ENCODE results near the gene ZNF57. TPM values are rescaled to one million over a fixed set of nuclear protein-coding genes. Genes with fewer than 3 reads are reported as not detected.
A peak's percentile ranks its signal among the peaks of the same experiment; 100 is the strongest.

ZNF57 gene
- total and polyA plus RNA-seq, 9 donors = 3.7 to 6.5 (median 4.7) TPM

- no peaks in the 10 kb centered on the region for H3K27me3 ChIP-seq
- H3K27ac ChIP-seq = peak overlapping the region; percentile 85 to 88
- no peaks in the 10 kb centered on the region for H3K36me3 ChIP-seq
- peak overlapping the region; percentile 57 for H3K4me3 ChIP-seq
- 26 to 30% (median 27%) methylated on average over 17 of the region's 17 CpGs for WGBS, 3 donors
- TF ChIP-seq EP300 (IDR thresholded peaks at IDR 0.05) (no peak), CTCF (IDR thresholded peaks at IDR 0.05) (no peak), POLR2A (IDR thresholded peaks at IDR 0.05) (no peak)
- H3K9me3 ChIP-seq = no peaks in the 10 kb centered on the region
- DNase-seq = no peak
- intact Hi-C loops (cut with DNase I) = no loop called here
- H3K4me1 ChIP-seq (ENCODE audit: insufficient read depth) = peaks cover 9% of the 10 kb centered on the region
Observed at GRCh38 chr19:2945575-2946184, 45.0 kb downstream of the ZNF57 start.

- H3K36me3 ChIP-seq = no peaks in the 10 kb centered on the region
- 0 to 1% (median 1%) methylated on average over 11 of the region's 11 CpGs for WGBS, 3 donors
Observed at GRCh38 chr19:2949939-2950285, 49.2 kb downstream of the ZNF57 start.

GRCh38 chr19:2950286-2951124, 49.8 kb downstream of the ZNF57 start:
- Histone ChIP-seq H3K27ac (peak overlapping the region; percentile 83 to 94), H3K27me3 (no peaks in the 10 kb centered on the region), H3K4me3 (peak overlapping the region; percentile 91), H3K4me1 (ENCODE audit: insufficient read depth) (peaks cover 3% of the 10 kb centered on the region), H3K36me3 (no peaks in the 10 kb centered on the region), H3K9me3 (no peaks in the 10 kb centered on the region)
- intact Hi-C loops (cut with DNase I) = loop anchor here (10.0 kb wide), 4 partner anchors 124 to 204 kb away; no protein-coding TSS in a partner anchor
- 0 to 1% (median 1%) methylated on average over 53 of the region's 53 CpGs for WGBS, 3 donors
- peak; percentile 100 for DNase-seq
- peak in 2 of 3 donors; percentile 10 to 21 for TF ChIP-seq CTCF (IDR thresholded peaks at IDR 0.05)
- TF ChIP-seq POLR2A (IDR thresholded peaks at IDR 0.05) = peak; percentile 96
- TF ChIP-seq EP300 (IDR thresholded peaks at IDR 0.05) = peak; percentile 18

More at GRCh38 chr19:2949939-2950285, 49.2 kb downstream of the ZNF57 start:
- H3K4me3 ChIP-seq = peak overlapping the region; percentile 91
- peaks cover 3% of the 10 kb centered on the region for H3K4me1 ChIP-seq (ENCODE audit: insufficient read depth)
- intact Hi-C loops (cut with DNase I) = loop anchor here (10.0 kb wide), 4 partner anchors 125 to 205 kb away; no protein-coding TSS in a partner anchor
- DNase-seq = no peak
- peak overlapping the region; percentile 83 to 94 for H3K27ac ChIP-seq
- H3K27me3 ChIP-seq = no peaks in the 10 kb centered on the region
- TF ChIP-seq POLR2A (IDR thresholded peaks at IDR 0.05) (no peak), CTCF (IDR thresholded peaks at IDR 0.05) (no peak), EP300 (IDR thresholded peaks at IDR 0.05) (no peak)
- H3K9me3 ChIP-seq = no peaks in the 10 kb centered on the region

GRCh38 chr19:2952953-2953481, 52.3 kb downstream of the ZNF57 start:
- intact Hi-C loops (cut with DNase I) = loop anchor here (10.0 kb wide), 4 partner anchors 122 to 202 kb away; no protein-coding TSS in a partner anchor

More at GRCh38 chr19:2952953-2953481, 52.3 kb downstream of the ZNF57 start:
- H3K27ac ChIP-seq = no peak overlapping the region
- no peak for TF ChIP-seq EP300 (IDR thresholded peaks at IDR 0.05)
- peak in 1 of 3 donors; percentile 8 for TF ChIP-seq CTCF (IDR thresholded peaks at IDR 0.05)
- no peaks in the 10 kb centered on the region for H3K36me3 ChIP-seq
- H3K4me1 ChIP-seq (ENCODE audit: insufficient read depth) = peaks cover 3% of the 10 kb centered on the region
- peak overlapping the region; percentile 16 for H3K4me3 ChIP-seq
- 16 to 24% (median 20%) methylated on average over 9 of the region's 9 CpGs for WGBS, 3 donors
- DNase-seq = no peak
- H3K9me3 ChIP-seq = no peaks in the 10 kb centered on the region
- no peaks in the 10 kb centered on the region for H3K27me3 ChIP-seq
